Stimulated activated CD8-positive, alpha-beta memory T cell treated with anti-CD3 and anti-CD28 coated beads, Interleukin-4, amount 100 ng/mL, for 4 hours (primary cell): Measurements from ENCODE around the gene HID1.
A peak's percentile ranks its signal among the peaks of the same experiment; 100 is the strongest.
"Not testable (repeated sequence)": the region's sequence is repeated elsewhere in the genome, so short reads cannot be mapped to it uniquely, and the experiment has no call there.

ENCODE experiments used
- DNase-seq, 2 donors: peaks; one replicate each; pipeline ENCODE4 v3.0.0-alpha.2; 2020; ENCODE audit warnings: low read depth in 2 of 2, low spot score in 1 of 2

Gene HID1

GRCh38 chr17:74999523-74999922 is 27.0 kb upstream of the HID1 start:
- DNase-seq, result no peak

- DNase-seq, result no peak
Measured at GRCh38 chr17:74998783-74999182, 26.2 kb upstream of the HID1 start.

- DNase-seq, result no peak
Measured at GRCh38 chr17:74995847-74996246, 23.3 kb upstream of the HID1 start.

DNA sequence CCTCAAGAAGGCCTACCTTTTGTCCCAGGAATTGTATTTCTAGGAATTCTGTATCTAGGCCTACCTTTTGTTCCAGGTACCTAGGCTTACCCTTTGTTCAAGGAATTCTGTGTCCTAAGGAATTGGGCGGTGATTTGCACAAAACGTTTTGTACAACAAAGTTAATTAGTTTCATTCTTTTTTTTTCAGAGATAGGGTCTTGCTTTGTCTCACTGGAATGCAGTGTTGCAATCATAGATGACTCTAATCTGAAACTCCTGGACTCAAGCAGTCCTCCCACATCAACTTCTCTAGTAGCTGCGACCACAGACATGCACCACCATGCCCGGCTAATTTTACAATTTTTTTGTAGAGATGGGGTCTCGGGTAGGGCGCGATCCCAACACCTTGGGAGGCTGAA is 21.9 kb upstream of the HID1 start:
- DNase-seq, result no peak

DNA sequence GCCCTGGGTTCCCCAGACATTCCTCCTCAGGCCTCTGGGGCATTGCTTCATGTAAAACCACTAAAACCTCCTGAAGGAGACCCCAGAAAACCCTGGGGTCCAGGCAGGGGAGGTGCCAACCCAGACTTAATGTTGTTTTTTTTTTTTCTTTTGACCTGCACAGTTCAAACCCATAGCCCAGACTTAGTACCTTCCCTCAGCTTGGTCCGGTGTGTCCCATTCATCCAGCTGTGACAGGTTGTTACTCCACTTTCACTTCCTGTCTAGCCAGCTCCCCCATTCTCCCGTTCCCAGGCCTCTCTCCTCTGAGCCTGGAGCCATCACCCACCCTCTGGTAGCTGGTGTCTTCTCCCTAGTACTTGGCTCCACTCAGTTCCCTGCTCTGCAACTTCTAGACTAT is 19.7 kb upstream of the HID1 start:
- no peak for DNase-seq

DNA sequence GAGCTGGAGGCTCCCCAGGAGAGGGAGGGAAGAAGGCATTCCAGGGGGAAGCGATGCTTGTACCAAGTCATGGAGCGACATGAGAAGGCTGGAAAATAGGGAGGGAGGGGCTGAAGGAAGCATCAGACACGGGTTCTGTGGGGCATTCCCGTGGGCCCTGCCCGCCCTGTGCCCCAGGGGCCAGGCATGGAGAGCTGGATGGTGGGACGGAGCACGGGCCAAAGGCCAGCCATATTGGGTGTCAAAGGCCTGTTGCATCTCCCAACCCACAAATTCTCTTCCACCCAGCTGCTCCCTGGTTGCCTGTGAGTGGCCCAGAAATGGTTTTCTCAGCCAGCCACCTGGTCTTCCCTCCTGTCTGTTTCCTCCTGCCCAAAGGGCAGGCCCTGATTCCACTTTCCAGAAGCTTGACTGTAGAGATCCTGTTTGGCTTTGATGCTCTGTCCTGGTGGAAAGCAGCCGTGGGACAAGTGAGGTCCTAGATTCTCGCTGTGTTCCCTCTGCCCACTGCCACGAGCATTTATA is 18.1 kb upstream of the HID1 start:
- DNase-seq, result no peak

GRCh38 chr17:74987909-74988711 is 15.6 kb upstream of the HID1 start:
- DNase-seq, result no peak

DNA sequence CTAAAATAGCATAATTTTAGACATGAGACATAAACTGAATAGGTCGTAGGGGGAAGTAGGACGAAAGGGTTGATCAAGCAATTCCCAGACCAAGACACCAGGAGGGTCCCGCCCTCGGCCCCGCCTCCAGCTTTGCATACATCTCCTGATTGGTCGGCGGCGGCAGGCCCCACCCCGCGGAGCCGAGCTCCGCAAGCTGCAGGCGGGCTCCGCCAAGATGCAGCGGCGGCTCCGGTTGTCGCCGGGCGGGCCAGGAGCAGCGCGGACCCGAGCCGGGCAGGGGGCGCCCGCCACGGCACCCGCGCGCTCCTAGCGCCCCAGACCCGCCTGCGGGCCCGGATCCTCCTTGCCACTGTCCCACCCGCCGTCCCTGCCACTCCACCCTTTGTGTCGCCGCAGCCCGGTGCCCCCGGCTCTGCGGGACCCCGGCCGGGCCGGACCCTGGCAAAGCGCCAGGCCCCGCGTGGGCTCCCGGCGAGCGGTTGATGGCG is 14.9 kb upstream of the HID1 start, which contains the start of gene CDR2L:
Gene CDR2L (plus strand): TSS at position 215 of the 491 bp plus-strand sequence. CDS start 412 bp downstream, outside the sequence.
- DNase-seq, result peak; percentile 82 to 83

DNA sequence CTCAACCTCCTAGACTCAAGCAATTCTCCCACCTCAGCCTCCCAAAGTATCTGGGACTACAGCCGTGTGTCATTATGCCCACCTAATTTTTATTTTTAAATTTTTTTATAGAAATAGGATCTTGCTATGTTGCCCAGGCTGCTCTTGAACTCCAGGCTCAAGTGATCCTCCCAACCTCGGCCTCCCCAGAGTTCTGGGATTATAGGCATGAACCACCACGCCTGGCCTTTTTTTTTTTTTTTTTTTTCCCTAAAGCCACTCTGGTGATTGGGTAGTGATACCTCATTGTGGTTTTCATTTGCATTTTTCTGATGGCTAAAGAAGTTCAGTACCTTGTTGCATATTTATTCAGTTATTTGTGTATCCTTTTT is 13.6 kb upstream of the HID1 start:
- no peak for DNase-seq

DNA sequence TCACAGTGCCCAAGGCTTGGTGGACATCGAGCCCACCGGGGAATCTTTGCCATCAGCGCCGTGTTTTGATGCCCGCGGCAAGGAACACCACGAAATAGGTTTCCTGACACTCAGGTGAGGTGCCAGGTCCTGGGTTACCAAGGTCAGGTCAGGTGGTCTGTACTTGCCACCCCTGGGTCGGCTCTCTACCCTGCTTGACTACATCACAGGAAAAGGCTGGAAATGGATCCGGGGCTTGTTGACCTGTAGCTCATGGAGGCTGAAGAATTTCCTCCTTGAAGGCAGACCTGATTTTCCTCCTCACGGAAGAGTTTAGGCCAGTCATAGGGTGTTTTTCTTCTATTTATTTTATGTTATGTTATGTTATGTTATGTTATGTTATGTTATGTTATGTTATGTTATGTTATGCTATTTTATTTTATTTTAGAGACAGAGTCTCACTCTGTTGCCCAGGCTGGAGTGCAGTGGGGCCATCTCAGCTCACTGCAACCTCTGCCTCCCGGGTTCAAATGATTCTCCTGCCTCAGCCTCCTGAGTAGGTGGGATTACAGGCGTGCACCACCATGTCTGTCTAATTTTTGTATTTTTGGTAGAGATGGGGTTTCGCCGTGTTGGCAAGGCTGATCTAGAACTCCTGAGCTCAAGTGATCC is 10.2 kb upstream of the HID1 start:
- not testable (repeated sequence) for DNase-seq

- peak; percentile 31 to 56 for DNase-seq
Measured at GRCh38 chr17:74981979-74982662, 9.6 kb upstream of the HID1 start.

DNA sequence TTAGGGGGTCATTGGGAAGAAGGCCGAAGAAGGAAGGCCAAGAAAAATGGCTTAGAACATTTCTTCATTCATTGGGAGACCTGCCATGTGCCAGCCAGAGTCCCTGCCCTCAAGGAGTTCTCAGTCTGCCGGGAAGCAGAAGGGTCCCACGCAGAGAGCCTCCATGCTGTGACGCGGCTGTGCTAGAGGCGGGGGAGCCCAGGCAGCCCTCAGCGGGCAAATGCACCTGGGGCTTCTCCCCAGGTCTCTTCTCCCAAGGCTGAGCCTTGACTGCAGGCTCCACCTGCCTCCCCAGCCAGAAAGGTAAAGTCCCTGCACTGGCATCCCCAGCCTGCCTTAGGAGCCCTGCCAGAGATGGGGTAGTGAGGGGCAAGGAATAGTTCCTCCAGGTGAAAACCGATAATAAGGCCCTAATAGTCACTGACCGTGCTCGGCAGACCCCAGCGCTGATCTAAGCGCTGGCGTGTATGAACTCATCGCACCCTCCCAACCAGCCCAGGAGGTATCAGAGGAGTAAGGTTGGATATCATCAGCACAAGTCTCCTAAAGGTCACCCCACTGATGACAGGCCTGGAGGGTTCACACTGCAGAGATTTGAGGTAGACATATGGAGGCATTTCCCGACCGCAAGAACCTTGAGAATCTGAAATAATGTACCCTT is 8.9 kb upstream of the HID1 start:
- no peak for DNase-seq

DNA sequence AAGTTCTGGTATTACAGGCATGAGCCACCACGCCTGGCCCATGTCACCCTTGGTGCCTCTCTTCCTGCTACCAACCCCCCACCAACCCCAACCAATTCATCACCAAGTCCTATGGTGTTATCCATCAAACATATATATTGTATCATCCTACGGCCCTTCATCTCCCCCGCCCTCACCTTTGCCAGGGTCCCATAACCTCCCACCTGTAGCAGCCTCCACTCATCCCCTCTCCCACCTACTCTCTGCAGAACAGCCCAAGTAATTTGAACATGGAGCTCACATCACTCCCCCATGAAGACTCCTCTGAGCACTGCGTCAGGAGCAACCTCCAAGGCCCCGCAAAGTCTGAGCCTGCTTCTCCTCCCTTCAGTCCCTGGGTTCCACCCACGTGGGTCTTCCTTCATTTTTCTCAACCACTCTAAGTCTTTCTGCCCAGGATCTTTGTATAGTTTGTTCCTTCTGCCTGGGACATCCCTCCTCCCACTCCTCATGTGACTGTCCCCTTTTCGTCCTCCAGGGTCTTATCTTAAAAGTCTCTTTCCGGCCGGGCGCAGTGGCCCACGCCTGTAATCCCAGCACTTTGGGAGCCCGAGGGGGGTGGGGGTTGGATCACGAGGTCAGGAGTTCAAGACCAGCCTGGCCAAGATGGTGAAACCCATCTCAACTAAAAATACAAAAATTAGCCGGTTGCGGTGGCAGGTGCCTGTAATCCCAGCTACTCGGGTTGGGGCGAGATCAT is 7.0 kb upstream of the HID1 start:
- DNase-seq, result no peak

GRCh38 chr17:74978240-74978639 is 5.7 kb upstream of the HID1 start:
- no peak for DNase-seq

DNA sequence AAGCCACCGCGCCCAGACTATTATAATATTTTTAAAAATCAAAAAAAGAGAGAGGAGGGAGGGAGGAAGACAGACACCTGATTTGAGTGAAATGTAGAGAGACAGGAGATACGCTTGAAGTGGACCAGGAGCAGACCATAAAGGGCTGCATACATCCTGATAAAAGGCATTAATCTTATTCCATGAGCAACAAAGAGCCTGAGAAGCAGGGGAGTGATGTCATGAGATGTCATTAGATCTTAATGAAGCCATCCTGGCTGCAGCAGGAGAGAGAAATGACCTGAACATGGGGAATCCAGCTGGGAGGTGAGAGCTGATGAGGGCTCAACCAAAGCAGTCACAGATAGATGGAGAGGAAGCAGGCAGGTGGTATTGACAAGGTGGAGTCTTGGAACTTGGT is 5.2 kb upstream of the HID1 start:
- DNase-seq, result no peak

DNA sequence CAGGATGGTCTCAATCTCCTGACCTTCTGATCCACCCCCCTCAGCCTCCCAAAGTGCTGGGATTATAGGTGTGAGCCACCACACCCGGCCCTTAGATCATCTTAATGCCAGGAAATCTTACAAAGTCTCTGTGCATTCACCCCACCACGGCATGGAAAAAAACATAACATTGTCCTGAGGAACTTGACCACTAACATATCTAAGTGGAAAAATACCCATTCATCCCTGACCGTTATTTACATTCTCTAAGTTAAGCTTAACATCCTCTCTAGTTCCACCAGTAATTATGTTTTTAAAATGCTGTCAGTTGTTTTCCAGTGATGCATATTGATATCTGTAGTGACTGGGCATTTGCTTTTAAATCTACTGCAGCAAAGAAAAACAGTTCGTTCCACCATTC is 3.4 kb upstream of the HID1 start:
- no peak for DNase-seq

- DNase-seq, result no peak
Measured at GRCh38 chr17:74972973-74973328, 392 bp upstream of the HID1 start.

DNA sequence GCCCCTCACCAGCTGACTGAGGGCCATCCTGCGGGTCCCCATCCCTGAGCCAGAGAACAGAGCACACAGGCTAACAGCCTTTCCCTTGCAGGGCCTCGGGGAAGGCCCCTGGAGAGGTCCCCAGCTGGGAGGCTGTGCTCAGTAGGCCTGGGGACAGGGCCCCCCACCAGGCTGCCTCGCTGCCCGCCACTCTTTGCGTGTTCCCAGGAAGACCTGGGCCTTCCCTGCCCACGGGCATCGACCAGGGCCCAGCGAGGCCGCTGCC is 785 bp downstream of the HID1 start:
- no peak for DNase-seq

- DNase-seq, result no peak
Measured at GRCh38 chr17:74971069-74971841, 1.3 kb downstream of the HID1 start.

DNA sequence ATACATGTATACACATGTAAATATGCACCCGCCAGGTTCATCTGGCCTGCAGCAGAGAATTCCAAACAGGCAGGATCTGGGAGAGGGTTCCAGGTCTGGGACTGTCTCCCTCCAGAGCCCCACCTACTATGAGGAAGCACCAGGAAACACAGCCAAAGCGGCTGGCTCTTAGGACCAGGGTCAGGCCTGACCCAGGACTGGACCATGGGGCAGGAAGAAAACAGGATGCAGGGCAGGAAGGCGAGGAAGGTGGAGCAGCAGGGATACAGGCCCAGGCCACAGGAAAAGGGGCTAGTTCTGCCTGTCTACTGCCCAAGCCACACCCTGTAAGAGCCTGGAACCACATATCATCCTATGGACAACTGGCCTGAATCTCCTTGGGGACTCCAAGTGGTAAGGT is 2.2 kb downstream of the HID1 start:
- DNase-seq, result no peak
